Loucy (cell line): ENCODE results near the gene GPA33.

Experiments
- EZH2phosphoT487 ChIP-seq: fragments of 200-600 bp; IDR thresholded peaks from 2 replicates; pipeline ENCODE4 v1.6.1; 2018; ENCODE audit warnings: antibody characterized with exemption, mild to moderate bottlenecking, moderate library complexity, borderline replicate concordance
- TF ChIP-seq, protein P1 (sequence below): fragments of 200-600 bp; sonication (generic); conservative IDR thresholded peaks from 2 replicates; pipeline ENCODE4 v1.5.1; 2014; ENCODE audit warnings: mild to moderate bottlenecking, antibody characterized with exemption, low read length

DNA sequence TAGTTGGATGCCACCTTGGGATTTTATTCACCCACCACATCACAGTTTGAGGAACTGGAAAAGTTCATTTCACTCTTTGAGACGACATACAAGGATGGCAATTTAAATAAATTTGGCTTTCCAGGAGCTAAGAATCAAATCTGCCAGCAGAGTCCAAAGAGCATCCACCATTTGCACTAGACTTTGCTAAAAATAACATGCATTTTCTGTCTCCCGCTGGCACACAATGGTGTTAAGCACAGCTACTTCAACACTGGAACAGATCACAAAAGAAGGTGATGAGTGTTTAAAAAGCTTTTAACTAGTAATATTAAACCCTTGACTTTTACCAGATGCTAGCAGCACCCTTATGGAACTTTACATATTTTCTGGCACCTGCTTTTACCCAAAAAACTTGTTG lies 56.5 kb downstream of the GPA33 start:
- TF ChIP-seq, protein P1, sequence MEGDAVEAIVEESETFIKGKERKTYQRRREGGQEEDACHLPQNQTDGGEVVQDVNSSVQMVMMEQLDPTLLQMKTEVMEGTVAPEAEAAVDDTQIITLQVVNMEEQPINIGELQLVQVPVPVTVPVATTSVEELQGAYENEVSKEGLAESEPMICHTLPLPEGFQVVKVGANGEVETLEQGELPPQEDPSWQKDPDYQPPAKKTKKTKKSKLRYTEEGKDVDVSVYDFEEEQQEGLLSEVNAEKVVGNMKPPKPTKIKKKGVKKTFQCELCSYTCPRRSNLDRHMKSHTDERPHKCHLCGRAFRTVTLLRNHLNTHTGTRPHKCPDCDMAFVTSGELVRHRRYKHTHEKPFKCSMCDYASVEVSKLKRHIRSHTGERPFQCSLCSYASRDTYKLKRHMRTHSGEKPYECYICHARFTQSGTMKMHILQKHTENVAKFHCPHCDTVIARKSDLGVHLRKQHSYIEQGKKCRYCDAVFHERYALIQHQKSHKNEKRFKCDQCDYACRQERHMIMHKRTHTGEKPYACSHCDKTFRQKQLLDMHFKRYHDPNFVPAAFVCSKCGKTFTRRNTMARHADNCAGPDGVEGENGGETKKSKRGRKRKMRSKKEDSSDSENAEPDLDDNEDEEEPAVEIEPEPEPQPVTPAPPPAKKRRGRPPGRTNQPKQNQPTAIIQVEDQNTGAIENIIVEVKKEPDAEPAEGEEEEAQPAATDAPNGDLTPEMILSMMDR: no peak
- no peak for TF ChIP-seq EZH2phosphoT487
